Activated naive CD4-positive, alpha-beta T cell treated with anti-CD3 and anti-CD28 coated beads, Interleukin-2, amount 50 U/mL, for 72 hours (primary cell): ENCODE results near the gene KRT39. TPM values are rescaled to one million over a fixed set of nuclear protein-coding genes. Genes with fewer than 3 reads are reported as not detected.
"Not testable (repeated sequence)": the region's sequence is repeated elsewhere in the genome, so short reads cannot be mapped to it uniquely, and the experiment has no call there.

Source experiments
- ATAC-seq, 2 donors: fragments of 150-1000 bp; cut with Tn5 transposase; 2 replicates each; pipeline ENCODE4 v1.10.0; 2021; ENCODE audit warnings: mild to moderate bottlenecking in 2 of 2, moderate library complexity in 2 of 2
- DNase-seq, 2 donors: peaks; one replicate each; pipeline ENCODE4 v3.0.0; 2021 to 2022; ENCODE audit warnings: low spot score in 2 of 2
- H3K27ac Mint-ChIP-seq, 2 donors: one replicate each; pipeline ENCODE4 v1.8.0; 2022; ENCODE audit warnings: mild to moderate bottlenecking in 2 of 2, mixed read lengths in 2 of 2
- H3K36me3 Mint-ChIP-seq, 2 donors: one replicate each; pipeline ENCODE4 v1.8.0; 2022; ENCODE audit warnings: mixed read lengths in 2 of 2
- H3K9me3 Mint-ChIP-seq, 2 donors: one replicate each; pipeline ENCODE4 v1.8.0; 2022; ENCODE audit warnings: mixed read lengths in 2 of 2
- total RNA-seq, 2 donors: library from RNA; stranded (reverse); gene quantifications; one replicate each; pipeline ENCODE4 v1.2.3, GENCODE V29; 2022

Gene KRT39
- total RNA-seq, 2 donors from 2014 or later: not detected

DNA sequence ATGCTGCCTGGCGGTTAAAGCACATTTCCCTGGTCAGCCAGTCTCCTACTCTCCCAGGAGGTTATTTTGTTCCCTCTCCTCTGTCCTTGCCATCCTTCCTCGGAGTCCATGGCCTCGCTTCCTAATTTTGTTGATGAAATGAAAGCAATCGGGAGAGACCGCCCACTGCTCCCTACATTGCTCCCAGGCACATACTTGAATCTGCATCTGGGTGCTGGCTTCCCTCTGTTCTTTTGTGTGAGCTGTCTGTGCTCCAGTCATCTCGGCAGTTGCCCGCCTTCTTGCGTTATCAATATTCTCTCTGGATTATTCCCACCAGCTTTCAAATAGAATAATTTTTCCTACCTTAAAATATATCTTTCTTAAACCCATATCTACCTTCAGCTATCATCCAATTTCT is 40.4 kb downstream of the KRT39 start:
- no peaks in the 10 kb centered on the region for H3K36me3 Mint-ChIP-seq
- DNase-seq: no peak
- no peak overlapping the region for H3K27ac Mint-ChIP-seq
- no peak for ATAC-seq
- no peaks in the 10 kb centered on the region for H3K9me3 Mint-ChIP-seq

DNA sequence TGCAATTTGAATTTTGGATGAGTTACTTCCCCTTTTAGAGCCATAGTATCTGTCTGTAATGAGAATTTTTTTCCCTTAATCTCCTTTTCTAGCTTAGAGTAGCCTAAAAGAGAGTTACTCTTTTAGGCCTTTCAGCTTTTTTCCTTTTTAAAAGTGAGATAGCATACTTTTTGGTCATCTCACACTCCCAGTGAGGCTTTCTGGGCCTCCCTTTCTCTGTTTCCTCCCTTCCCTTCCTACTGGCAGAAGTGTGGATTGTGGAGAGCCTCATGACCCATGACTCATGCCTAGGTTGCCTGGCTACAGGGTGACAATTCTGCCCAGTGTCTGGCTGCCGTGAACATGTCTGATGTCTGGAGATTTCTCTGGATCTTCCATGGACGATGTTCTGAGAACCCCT is 44.5 kb downstream of the KRT39 start:
- DNase-seq (no peak), ATAC-seq (peak in 1 of 2 donors; percentile 46)
- H3K9me3 Mint-ChIP-seq: no peaks in the 10 kb centered on the region
- no peak overlapping the region for H3K27ac Mint-ChIP-seq
- H3K36me3 Mint-ChIP-seq: no peaks in the 10 kb centered on the region

DNA sequence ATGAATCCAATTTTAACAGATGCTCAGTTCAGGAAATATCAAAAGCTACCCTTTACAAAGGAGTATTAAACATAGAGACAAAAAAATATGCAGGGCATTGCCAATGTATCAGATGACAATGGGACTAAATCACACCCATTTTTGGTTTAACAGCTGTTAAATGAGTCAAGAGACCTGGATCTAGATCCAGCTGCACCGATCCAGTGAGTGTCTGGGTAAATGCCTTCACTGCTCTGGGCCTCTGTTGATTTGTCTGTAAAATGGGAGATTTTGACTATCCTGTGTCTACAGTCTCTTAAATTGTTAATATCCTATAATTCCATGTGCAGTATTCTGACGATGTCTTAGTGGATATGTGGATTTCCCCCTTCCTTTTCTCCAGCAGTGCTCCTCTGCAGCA is 45.7 kb downstream of the KRT39 start:
- no peak overlapping the region for H3K27ac Mint-ChIP-seq
- H3K36me3 Mint-ChIP-seq: no peaks in the 10 kb centered on the region
- DNase-seq: no peak
- ATAC-seq: no peak
- no peaks in the 10 kb centered on the region for H3K9me3 Mint-ChIP-seq

DNA sequence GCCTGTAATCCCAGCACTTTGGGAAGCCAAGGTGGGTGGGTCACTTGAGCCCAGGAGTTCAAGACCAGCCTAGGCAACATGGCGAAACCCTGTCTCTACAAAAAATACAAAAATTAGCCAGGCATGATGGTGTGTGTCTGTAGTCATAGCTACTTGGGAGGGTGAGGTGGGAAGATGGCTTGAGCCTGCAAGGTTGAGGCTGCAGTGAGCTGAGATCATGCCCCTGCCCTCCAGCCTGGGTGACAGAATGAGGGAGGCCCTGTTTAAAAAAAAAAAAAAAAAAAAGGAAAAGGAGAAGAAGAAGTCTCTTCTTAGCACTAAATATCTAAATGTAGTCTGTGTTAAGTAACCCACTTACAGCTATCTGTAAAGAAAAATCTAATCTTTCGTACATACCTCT is 49.6 kb downstream of the KRT39 start:
- not testable (repeated sequence) for ATAC-seq, H3K27ac Mint-ChIP-seq, DNase-seq, H3K9me3 Mint-ChIP-seq, H3K36me3 Mint-ChIP-seq

DNA sequence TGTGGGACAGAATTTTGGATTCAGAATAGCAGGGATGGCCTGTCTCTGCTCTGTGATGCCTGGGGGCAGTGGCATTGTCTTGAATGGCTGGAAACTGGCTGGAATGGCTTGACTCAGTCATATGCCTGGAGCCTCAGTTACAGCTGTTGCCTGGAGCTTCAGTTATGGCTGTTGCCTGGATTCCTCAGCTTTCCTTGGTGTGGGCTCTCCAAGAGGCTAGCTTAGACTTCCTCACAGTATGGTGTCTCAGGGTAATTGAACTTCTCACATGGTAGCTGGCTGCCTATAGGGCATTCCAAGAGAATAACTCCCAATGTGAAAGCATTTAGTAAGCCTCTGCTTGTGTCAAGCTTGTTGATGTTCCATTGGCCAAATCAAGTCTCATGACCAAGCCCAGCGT is 50.4 kb downstream of the KRT39 start:
- Mint-ChIP-seq H3K27ac (no peak overlapping the region), H3K9me3 (no peaks in the 10 kb centered on the region), H3K36me3 (no peaks in the 10 kb centered on the region)
- DNase-seq (no peak), ATAC-seq (no peak)

DNA sequence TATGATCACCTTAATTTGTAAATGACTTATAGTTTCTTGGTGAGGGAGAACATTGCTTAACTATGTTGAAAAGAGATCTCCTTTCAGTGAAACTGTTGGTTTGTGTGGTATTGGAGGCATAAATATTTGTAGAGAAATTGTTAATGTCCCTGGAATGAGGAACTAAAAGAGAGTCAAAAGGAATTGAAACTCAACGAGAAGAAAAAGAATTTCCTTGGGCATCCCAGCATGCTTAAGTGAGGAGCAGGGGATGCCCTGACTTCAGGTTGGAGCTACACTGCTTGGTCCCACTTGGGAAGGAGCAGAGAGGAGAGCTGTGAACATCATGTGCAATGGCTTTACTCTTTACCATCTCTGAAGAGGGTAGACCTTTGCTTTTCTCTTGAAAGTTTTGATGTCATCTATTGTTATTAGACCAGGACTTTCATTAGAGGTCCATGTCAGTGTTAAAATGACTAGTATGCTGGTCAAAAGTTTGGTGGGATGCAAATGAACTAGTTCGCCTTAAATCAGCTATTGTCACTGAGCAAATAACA is 51.0 kb downstream of the KRT39 start:
- ATAC-seq (peak in 1 of 2 donors; percentile 12), DNase-seq (no peak)
- no peaks in the 10 kb centered on the region for H3K9me3 Mint-ChIP-seq
- no peaks in the 10 kb centered on the region for H3K36me3 Mint-ChIP-seq
- H3K27ac Mint-ChIP-seq: peak overlapping the region in 1 of 2 donors; percentile 1

DNA sequence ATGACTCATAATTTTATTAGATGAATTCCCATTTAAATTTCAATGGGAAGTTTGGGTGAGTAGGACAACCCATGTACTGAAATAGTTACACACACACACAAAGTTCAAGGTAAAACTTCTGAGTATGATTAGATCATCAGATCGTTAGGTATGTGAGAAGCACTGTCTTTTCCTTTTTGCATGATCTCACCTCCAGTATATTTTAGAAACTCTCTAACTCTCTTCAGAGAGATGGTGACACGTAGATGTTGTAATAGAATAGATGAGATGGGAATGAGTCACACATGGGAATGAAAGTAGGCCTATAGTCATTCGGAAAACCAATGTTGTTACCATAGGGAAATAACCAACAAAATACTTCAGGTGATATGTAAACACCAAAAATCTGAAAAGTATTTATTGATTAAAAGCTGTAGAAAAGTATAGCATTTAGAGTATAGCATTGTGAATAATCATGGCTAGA is 51.5 kb downstream of the KRT39 start:
- no peaks in the 10 kb centered on the region for H3K36me3 Mint-ChIP-seq
- ATAC-seq (peak; percentile 74 to 97), DNase-seq (no peak)
- H3K27ac Mint-ChIP-seq: peak overlapping the region in 1 of 2 donors; percentile 1
- H3K9me3 Mint-ChIP-seq: no peaks in the 10 kb centered on the region

DNA sequence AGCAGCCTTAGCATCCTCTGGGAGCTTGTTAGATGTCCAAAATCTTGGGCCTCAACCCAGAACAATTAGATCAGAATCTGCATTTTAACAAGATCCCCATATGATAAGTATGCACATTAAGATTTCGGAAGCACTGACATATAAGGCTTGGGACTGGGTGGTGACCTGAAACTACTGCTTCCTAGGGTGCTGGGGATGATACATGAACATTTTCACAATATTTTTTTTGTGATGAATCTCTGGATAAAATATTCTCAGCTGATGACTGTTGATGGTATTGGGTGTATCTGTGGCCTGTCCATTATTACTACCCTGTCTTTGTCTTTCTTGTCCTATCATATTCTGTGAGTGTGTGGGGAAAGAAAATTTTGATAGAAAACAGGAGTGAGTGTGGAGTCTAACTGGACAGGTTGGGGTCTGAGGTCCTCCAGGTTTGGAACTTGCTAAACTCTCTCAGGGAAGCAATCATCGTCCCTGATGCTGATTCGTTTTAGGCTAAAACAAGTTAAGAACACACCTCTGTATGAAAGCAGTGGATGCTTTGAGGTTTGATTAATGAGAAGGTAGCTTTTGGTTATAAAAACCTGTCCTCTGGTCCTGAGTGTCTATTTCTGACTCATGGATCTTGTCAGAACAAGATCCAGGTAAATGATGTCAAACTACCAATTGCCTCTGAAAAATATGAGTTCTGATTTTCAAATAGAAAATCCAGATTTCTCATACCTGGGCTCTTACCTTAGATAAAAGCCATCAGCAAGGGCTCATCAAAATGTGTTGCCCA is 52.5 kb downstream of the KRT39 start:
- Mint-ChIP-seq H3K9me3 (no peaks in the 10 kb centered on the region), H3K36me3 (no peaks in the 10 kb centered on the region), H3K27ac (no peak overlapping the region)
- ATAC-seq (peak in 1 of 2 donors; percentile 14), DNase-seq (no peak)

DNA sequence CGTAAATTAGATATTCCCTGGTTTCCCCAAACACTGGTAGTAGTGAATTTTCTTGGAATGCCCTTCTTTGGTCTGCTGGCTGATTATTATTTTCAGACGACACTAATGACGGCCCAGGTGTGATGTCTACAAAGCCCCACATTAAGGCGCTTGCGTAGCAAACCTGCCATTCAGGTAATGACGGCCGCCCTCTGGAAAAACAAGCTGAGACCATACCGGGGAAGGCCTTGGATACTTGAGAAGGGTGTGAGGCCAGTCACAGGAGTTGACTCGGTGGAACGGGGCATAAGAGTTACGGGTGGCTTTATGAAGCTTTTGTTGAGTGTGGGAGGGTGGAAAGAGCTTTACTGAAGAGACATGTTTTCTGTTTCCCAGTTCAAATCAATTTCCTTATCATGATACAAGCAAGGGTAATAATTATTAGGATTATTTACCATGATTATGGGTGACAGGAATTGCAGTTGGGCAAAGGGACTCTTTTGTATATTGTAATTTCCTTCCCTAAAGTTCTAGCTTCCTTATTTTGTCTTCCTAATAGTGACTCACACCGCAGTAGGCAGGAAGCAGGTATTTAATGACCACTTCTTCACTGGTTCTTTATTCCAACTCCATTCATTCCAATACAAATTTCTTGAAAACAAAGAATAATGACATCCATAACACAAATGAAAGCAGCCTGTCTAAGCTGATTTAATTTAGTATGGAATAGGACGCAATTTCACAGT is 54.1 kb downstream of the KRT39 start:
- no peak for DNase-seq
- no peak for ATAC-seq
- Mint-ChIP-seq H3K36me3 (no peaks in the 10 kb centered on the region), H3K27ac (no peak overlapping the region), H3K9me3 (no peaks in the 10 kb centered on the region)

DNA sequence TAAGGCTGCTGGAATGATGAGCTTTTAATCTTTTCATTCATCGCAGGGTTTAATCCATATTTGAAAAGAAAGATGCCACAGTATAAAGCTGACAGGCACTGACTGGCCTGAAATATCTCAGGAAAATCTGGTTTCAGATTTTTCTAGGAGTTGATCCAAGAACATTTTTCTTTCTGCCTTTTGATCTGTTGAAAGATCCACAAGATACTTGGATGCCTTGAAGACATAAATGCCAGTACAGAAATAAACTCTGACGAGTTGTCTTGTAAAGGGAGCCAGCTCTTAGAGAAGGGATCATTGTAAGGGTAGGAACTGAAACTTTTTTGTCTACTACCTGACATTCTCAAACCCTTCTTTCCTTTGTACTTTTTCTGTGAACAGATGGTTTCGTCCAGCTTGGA is 56.3 kb downstream of the KRT39 start:
- no peak for DNase-seq
- Mint-ChIP-seq H3K36me3 (no peaks in the 10 kb centered on the region), H3K27ac (no peak overlapping the region), H3K9me3 (no peaks in the 10 kb centered on the region)
- ATAC-seq: no peak

DNA sequence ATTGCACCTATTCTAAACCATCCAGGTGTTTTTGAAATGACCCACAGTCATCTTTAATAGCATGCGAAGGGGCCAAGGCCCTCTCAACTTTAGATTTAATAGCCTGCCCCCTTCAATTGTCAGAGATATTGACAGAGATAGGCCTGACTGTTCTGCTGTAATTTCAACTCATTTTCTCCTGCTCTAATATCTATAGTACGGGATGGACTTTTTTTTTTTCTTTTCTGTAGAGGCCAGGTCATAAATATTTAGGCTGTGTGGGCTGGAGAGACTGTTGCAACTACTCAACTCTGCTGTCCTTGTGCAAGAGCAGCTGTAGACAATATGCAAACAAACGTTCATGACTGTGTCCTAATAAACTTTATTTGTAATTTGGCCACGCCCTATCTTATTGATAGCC is 57.0 kb downstream of the KRT39 start:
- ATAC-seq: no peak
- H3K36me3 Mint-ChIP-seq: no peaks in the 10 kb centered on the region
- H3K9me3 Mint-ChIP-seq: no peaks in the 10 kb centered on the region
- DNase-seq: no peak
- no peak overlapping the region for H3K27ac Mint-ChIP-seq

DNA sequence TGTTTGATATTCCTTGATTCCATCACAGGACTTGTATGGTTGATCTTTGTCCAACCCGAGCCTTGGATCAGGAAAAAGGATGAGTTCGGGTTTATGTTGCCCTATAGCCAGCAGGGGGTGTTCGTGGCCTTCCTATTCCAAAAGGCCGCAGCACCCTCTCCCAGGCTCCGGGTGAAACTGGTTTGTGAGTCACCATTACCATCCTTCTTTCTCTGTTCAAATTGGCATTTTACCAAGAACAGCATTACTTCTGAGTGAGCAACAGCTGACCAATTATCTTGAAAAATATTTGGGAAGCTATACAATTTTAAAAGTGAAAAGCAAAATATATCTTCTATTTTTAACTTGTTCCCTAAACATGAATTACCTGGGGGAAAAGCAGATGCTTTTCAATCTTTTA is 57.4 kb downstream of the KRT39 start:
- peak; percentile 88 to 99 for ATAC-seq

More for the DNA sequence above, 57.4 kb downstream of the KRT39 start:
- no peak overlapping the region for H3K27ac Mint-ChIP-seq
- H3K9me3 Mint-ChIP-seq: no peaks in the 10 kb centered on the region
- H3K36me3 Mint-ChIP-seq: no peaks in the 10 kb centered on the region
- peak; percentile 51 to 66 for DNase-seq

Other genes starting within 250 kb of the KRT39 start
- not detected for gene KRT25, start 211.6 kb downstream of the KRT39 start, total RNA-seq
- gene KRT26, start 194.7 kb downstream of the KRT39 start, total RNA-seq: not detected
- not detected for gene KRT27, start 184.4 kb downstream of the KRT39 start, total RNA-seq
- not detected for gene KRT28, start 167.0 kb downstream of the KRT39 start, total RNA-seq
- gene KRT10, start 144.3 kb downstream of the KRT39 start, total RNA-seq: 10 to 100 TPM; 28.2 to 33.2 TPM
- not detected for gene KRT12, start 99.7 kb downstream of the KRT39 start, total RNA-seq
- not detected for gene KRT20, start 81.7 kb downstream of the KRT39 start, total RNA-seq
- gene KRT23, start 29.3 kb downstream of the KRT39 start, total RNA-seq: not detected
- gene KRT40, start 17.4 kb upstream of the KRT39 start, total RNA-seq: not detected
- gene KRTAP3-3, start 27.2 kb upstream of the KRT39 start, total RNA-seq: not detected
- not detected for gene KRTAP3-2, start 33.0 kb upstream of the KRT39 start, total RNA-seq
- not detected for gene KRTAP3-1, start 42.2 kb upstream of the KRT39 start, total RNA-seq
- gene KRTAP1-5, start 60.3 kb upstream of the KRT39 start, total RNA-seq: not detected
- not detected for gene KRTAP1-4, start 63.2 kb upstream of the KRT39 start, total RNA-seq
- gene KRTAP1-3, start 67.9 kb upstream of the KRT39 start, total RNA-seq: not detected
- gene KRTAP1-1, start 74.5 kb upstream of the KRT39 start, total RNA-seq: not detected
- not detected for gene KRTAP2-1, start 80.4 kb upstream of the KRT39 start, total RNA-seq
- gene KRTAP2-2, start 88.3 kb upstream of the KRT39 start, total RNA-seq: not detected
- not detected for gene KRTAP2-3, start 93.2 kb upstream of the KRT39 start, total RNA-seq
- gene KRTAP2-4, start 98.9 kb upstream of the KRT39 start, total RNA-seq: not detected
- not detected for gene KRTAP4-7, start 117.2 kb upstream of the KRT39 start, total RNA-seq
- gene KRTAP4-8, start 131.2 kb upstream of the KRT39 start, total RNA-seq: not detected
- not detected for gene KRTAP4-16, start 135.3 kb upstream of the KRT39 start, total RNA-seq
- not detected for gene KRTAP4-9, start 138.4 kb upstream of the KRT39 start, total RNA-seq
- not detected for gene KRTAP4-11, start 151.4 kb upstream of the KRT39 start, total RNA-seq
- not detected for gene KRTAP4-12, start 157.2 kb upstream of the KRT39 start, total RNA-seq
- gene KRTAP4-6, start 173.6 kb upstream of the KRT39 start, total RNA-seq: not detected
- gene KRTAP4-5, start 182.9 kb upstream of the KRT39 start, total RNA-seq: not detected
- gene KRTAP4-4, start 193.8 kb upstream of the KRT39 start, total RNA-seq: not detected
- not detected for gene KRTAP4-3, start 201.3 kb upstream of the KRT39 start, total RNA-seq
- gene KRTAP4-2, start 211.3 kb upstream of the KRT39 start, total RNA-seq: not detected
- gene KRTAP4-1, start 218.0 kb upstream of the KRT39 start, total RNA-seq: not detected
- gene KRTAP9-1, start 222.9 kb upstream of the KRT39 start, total RNA-seq: not detected